HEK293 (cell line): ENCODE data around the gene TRMU.

Experiments used
- CTCF ChIA-PET: fragments of 350-600 bp; formaldehyde crosslinking; extraction: SDS; loops from one replicate; lab custom pipeline; 2021; ENCODE audit warnings: antibody characterized with exemption; lab: Yijun Ruan, JAX
- POLR2A ChIA-PET: fragments of 300-600 bp; formaldehyde crosslinking; extraction: SDS; loops from one replicate; lab custom pipeline; 2020; ENCODE audit warnings: antibody characterized with exemption, inconsistent platforms; lab: Yijun Ruan, JAX
- H3K27ac ChIP-seq: fragments of 200-500 bp; sonication (Bioruptor generic); 2 replicates; pipeline ENCODE4 v1.5.1; 2014; ENCODE audit warnings: low read depth, low read length, control low read depth, inconsistent platforms; ENCODE audit errors: extremely low read depth
- H3K36me3 ChIP-seq, 2 experiments: fragments of 200-500 bp in 1 of 2; sonication (Bioruptor generic) in 1 of 2; 1 replicate in 1 of 2; 2 replicates in 1 of 2; pipeline ENCODE4 v1.5.1; 2014 to 2017; ENCODE audit warnings: inconsistent platforms in 2 of 2, low read length in 2 of 2; ENCODE audit not compliant: control insufficient read depth in 2 of 2, insufficient read depth in 1 of 2
- H3K4me1 ChIP-seq: fragments of 200-500 bp; sonication (Bioruptor generic); 2 replicates; pipeline ENCODE4 v1.5.1; 2014; ENCODE audit warnings: mild to moderate bottlenecking, low read length, inconsistent platforms; ENCODE audit not compliant: control insufficient read depth, insufficient read depth
- H3K4me3 ChIP-seq: 2 replicates; pipeline ENCODE4 v1.5.1; 2011; ENCODE audit warnings: low read depth, mild to moderate bottlenecking, control low read depth, low read length, moderate library complexity
- H3K9me3 ChIP-seq: fragments of 200-500 bp; sonication (Bioruptor generic); 2 replicates; pipeline ENCODE4 v1.5.1; 2014; ENCODE audit warnings: low read depth, low read length, inconsistent platforms; ENCODE audit not compliant: control insufficient read depth, insufficient read depth
- BCL6B ChIP-seq: fragments of 450-650 bp; formaldehyde crosslinking; IDR thresholded peaks from 2 replicates; pipeline ENCODE4 v1.5.1; 2017; ENCODE audit warnings: missing biosample characterization, missing genetic modification characterization
- GLI2 ChIP-seq: fragments of 450-650 bp; formaldehyde crosslinking; IDR thresholded peaks from 2 replicates; pipeline ENCODE4; 2017; ENCODE audit warnings: missing biosample characterization, missing genetic modification characterization, low read depth, borderline replicate concordance
- OVOL3 ChIP-seq: fragments of 450-650 bp; formaldehyde crosslinking; IDR thresholded peaks from 2 replicates; pipeline ENCODE4 v1.5.1; 2016; ENCODE audit warnings: missing biosample characterization, missing genetic modification characterization
- ZBTB1 ChIP-seq: fragments of 450-650 bp; formaldehyde crosslinking; IDR thresholded peaks from 2 replicates; pipeline ENCODE4 v1.5.1; 2016; ENCODE audit warnings: missing biosample characterization, missing genetic modification characterization
- ZBTB8A ChIP-seq: fragments of 450-650 bp; formaldehyde crosslinking; IDR thresholded peaks from 2 replicates; pipeline ENCODE4 v1.5.1; 2016; ENCODE audit warnings: missing biosample characterization, missing genetic modification characterization
- ZNF174 ChIP-seq: fragments of 450-650 bp; formaldehyde crosslinking; IDR thresholded peaks from 2 replicates; pipeline ENCODE4 v1.5.0; 2017; ENCODE audit warnings: missing biosample characterization, mild to moderate bottlenecking, missing genetic modification characterization
- ZNF202 ChIP-seq: fragments of 450-650 bp; formaldehyde crosslinking; IDR thresholded peaks from 2 replicates; pipeline ENCODE4 v1.5.1; 2016; ENCODE audit warnings: missing biosample characterization, missing genetic modification characterization, borderline replicate concordance
- ZNF302 ChIP-seq: fragments of 450-650 bp; formaldehyde crosslinking; IDR thresholded peaks from 2 replicates; pipeline ENCODE4 v1.5.1; 2016; ENCODE audit warnings: missing biosample characterization, missing genetic modification characterization, low read depth
- ZNF521 ChIP-seq: fragments of 450-650 bp; formaldehyde crosslinking; IDR thresholded peaks from 2 replicates; pipeline ENCODE4 v1.5.1; 2017; ENCODE audit warnings: missing biosample characterization, mild to moderate bottlenecking, missing genetic modification characterization
- ZNF571 ChIP-seq: fragments of 450-650 bp; formaldehyde crosslinking; IDR thresholded peaks from 2 replicates; pipeline ENCODE4 v1.5.0; 2017; ENCODE audit warnings: missing biosample characterization, missing genetic modification characterization
- ZNF610 ChIP-seq: fragments of 450-650 bp; formaldehyde crosslinking; IDR thresholded peaks from 2 replicates; pipeline ENCODE4 v1.5.1; 2016; ENCODE audit warnings: missing biosample characterization, missing genetic modification characterization, borderline replicate concordance
- ZNF658 ChIP-seq: fragments of 450-650 bp; formaldehyde crosslinking; IDR thresholded peaks from 2 replicates; pipeline ENCODE4; 2016; ENCODE audit warnings: missing biosample characterization, missing genetic modification characterization
- ZNF768 ChIP-seq: fragments of 450-650 bp; formaldehyde crosslinking; IDR thresholded peaks from 2 replicates; pipeline ENCODE4 v1.5.1; 2018; ENCODE audit warnings: missing biosample characterization, mild to moderate bottlenecking, missing genetic modification characterization
- TF ChIP-seq, protein P1 (sequence below): fragments of 450-650 bp; formaldehyde crosslinking; IDR thresholded peaks from 2 replicates; pipeline ENCODE4 v1.5.1; 2016; ENCODE audit warnings: missing biosample characterization, missing genetic modification characterization
- TF ChIP-seq, protein P2 (sequence below): fragments of 450-650 bp; formaldehyde crosslinking; IDR thresholded peaks from 2 replicates; pipeline ENCODE4 v1.5.1; 2017; ENCODE audit warnings: missing biosample characterization, missing genetic modification characterization

TRMU gene

GRCh38 chr22:46405901-46406300 is 70.4 kb downstream of the TRMU start:
- H3K27ac ChIP-seq: no peak overlapping the region
- no peaks in the 10 kb centered on the region for H3K9me3 ChIP-seq
- TF ChIP-seq OVOL3 (no peak), ZNF202 (no peak)
- ChIA-PET POLR2A (no interaction called here), CTCF (interaction anchor here (1.2 to 1.4 kb wide), 3 partner anchors 38 to 133 kb away, joined by 3 to 4 read pairs (median 3); no protein-coding TSS in a partner anchor)
- H3K36me3 ChIP-seq: peaks cover 0 to 10% of the 10 kb centered on the region in 2 experiments; a peak in 2 of 3 replicates
- H3K4me3 ChIP-seq: no peak overlapping the region
- no peaks in the 10 kb centered on the region for H3K4me1 ChIP-seq

- H3K27ac ChIP-seq: no peak overlapping the region
- TF ChIP-seq ZNF174 (tag by site-specific recombination): no peak
- TF ChIP-seq ZNF610: no peak
- no peak for TF ChIP-seq ZBTB1 (tag by site-specific recombination)
- TF ChIP-seq ZNF768 (tag by site-specific recombination): no peak
- TF ChIP-seq ZNF302: no peak
- ChIA-PET CTCF (interaction anchor here (0.7 to 1.4 kb wide), 4 partner anchors 38 to 132 kb away, joined by 3 to 4 read pairs (median 3); no protein-coding TSS in a partner anchor), POLR2A (interaction anchor here (0.5 kb wide), 1 partner anchor 124 kb away, joined by 3 read pairs; no protein-coding TSS in a partner anchor)
- no peaks in the 10 kb centered on the region for H3K9me3 ChIP-seq
- H3K4me1 ChIP-seq: no peaks in the 10 kb centered on the region
- peaks cover 0 to 12% of the 10 kb centered on the region in 2 experiments; a peak in 2 of 3 replicates for H3K36me3 ChIP-seq
- no peak overlapping the region for H3K4me3 ChIP-seq
Observed at GRCh38 chr22:46406349-46406748, 70.8 kb downstream of the TRMU start.

GRCh38 chr22:46406791-46407190 is 71.3 kb downstream of the TRMU start:
- no peak overlapping the region for H3K4me3 ChIP-seq
- no peaks in the 10 kb centered on the region for H3K9me3 ChIP-seq
- no peak overlapping the region for H3K27ac ChIP-seq
- ChIA-PET POLR2A (interaction anchor here (0.5 kb wide), 1 partner anchor 123 kb away, joined by 3 read pairs; no protein-coding TSS in a partner anchor), CTCF (interaction anchor here (0.7 to 1.4 kb wide), 2 partner anchors 39 to 123 kb away, joined by 3 read pairs; no protein-coding TSS in a partner anchor)
- peaks cover 0 to 15% of the 10 kb centered on the region in 2 experiments; a peak in 2 of 3 replicates for H3K36me3 ChIP-seq
- H3K4me1 ChIP-seq: no peaks in the 10 kb centered on the region
- TF ChIP-seq ZNF768 (tag by site-specific recombination) (no peak), ZNF571 (tag by site-specific recombination) (no peak), BCL6B (tag by site-specific recombination) (no peak), ZBTB8A (tag by site-specific recombination) (no peak), GLI2 (tag by site-specific recombination) (no peak), ZNF658 (tag by site-specific recombination) (no peak), ZNF521 (tag by site-specific recombination) (no peak)
- TF ChIP-seq, protein P1, sequence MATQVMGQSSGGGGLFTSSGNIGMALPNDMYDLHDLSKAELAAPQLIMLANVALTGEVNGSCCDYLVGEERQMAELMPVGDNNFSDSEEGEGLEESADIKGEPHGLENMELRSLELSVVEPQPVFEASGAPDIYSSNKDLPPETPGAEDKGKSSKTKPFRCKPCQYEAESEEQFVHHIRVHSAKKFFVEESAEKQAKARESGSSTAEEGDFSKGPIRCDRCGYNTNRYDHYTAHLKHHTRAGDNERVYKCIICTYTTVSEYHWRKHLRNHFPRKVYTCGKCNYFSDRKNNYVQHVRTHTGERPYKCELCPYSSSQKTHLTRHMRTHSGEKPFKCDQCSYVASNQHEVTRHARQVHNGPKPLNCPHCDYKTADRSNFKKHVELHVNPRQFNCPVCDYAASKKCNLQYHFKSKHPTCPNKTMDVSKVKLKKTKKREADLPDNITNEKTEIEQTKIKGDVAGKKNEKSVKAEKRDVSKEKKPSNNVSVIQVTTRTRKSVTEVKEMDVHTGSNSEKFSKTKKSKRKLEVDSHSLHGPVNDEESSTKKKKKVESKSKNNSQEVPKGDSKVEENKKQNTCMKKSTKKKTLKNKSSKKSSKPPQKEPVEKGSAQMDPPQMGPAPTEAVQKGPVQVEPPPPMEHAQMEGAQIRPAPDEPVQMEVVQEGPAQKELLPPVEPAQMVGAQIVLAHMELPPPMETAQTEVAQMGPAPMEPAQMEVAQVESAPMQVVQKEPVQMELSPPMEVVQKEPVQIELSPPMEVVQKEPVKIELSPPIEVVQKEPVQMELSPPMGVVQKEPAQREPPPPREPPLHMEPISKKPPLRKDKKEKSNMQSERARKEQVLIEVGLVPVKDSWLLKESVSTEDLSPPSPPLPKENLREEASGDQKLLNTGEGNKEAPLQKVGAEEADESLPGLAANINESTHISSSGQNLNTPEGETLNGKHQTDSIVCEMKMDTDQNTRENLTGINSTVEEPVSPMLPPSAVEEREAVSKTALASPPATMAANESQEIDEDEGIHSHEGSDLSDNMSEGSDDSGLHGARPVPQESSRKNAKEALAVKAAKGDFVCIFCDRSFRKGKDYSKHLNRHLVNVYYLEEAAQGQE (tag by site-specific recombination): no peak
- TF ChIP-seq, protein P2, sequence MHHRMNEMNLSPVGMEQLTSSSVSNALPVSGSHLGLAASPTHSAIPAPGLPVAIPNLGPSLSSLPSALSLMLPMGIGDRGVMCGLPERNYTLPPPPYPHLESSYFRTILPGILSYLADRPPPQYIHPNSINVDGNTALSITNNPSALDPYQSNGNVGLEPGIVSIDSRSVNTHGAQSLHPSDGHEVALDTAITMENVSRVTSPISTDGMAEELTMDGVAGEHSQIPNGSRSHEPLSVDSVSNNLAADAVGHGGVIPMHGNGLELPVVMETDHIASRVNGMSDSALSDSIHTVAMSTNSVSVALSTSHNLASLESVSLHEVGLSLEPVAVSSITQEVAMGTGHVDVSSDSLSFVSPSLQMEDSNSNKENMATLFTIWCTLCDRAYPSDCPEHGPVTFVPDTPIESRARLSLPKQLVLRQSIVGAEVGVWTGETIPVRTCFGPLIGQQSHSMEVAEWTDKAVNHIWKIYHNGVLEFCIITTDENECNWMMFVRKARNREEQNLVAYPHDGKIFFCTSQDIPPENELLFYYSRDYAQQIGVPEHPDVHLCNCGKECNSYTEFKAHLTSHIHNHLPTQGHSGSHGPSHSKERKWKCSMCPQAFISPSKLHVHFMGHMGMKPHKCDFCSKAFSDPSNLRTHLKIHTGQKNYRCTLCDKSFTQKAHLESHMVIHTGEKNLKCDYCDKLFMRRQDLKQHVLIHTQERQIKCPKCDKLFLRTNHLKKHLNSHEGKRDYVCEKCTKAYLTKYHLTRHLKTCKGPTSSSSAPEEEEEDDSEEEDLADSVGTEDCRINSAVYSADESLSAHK (tag by site-specific recombination): no peak
- TF ChIP-seq, all 188 proteins: peak for 0
